Neural cell (in vitro differentiated cells): Measurements from ENCODE around the gene AP1S3.

ENCODE experiments used
- EP300 ChIP-seq: fragments of 450-650 bp; conservative IDR thresholded peaks from 2 replicates; pipeline ENCODE4 v1.6.1; 2014; ENCODE audit warnings: antibody characterized with exemption, mild to moderate bottlenecking, moderate library complexity; ENCODE audit not compliant: poor library complexity, severe bottlenecking
- EZH2 ChIP-seq: fragments of 200-600, 300-800 bp; shearing (Covaris generic), sonication (generic); IDR thresholded peaks from 2 replicates; pipeline ENCODE4 v1.6.1; 2014; ENCODE audit warnings: antibody characterized with exemption, low read length, borderline replicate concordance, mild to moderate bottlenecking; ENCODE audit not compliant: insufficient read depth, poor library complexity, severe bottlenecking
- MXI1 ChIP-seq: fragments of 450-650 bp; conservative IDR thresholded peaks from 2 replicates; pipeline ENCODE4 v1.6.1; 2014; ENCODE audit warnings: antibody characterized with exemption, mild to moderate bottlenecking; ENCODE audit not compliant: poor library complexity, severe bottlenecking
- POLR2AphosphoS5 ChIP-seq: IDR thresholded peaks from 2 replicates; pipeline ENCODE4 v1.6.1; 2012
- RAD21 ChIP-seq: fragments of 450-650 bp; conservative IDR thresholded peaks from 2 replicates; pipeline ENCODE4 v1.6.1; 2014; ENCODE audit warnings: antibody characterized with exemption, mild to moderate bottlenecking, moderate library complexity
- TAF1 ChIP-seq: IDR thresholded peaks from 2 replicates; pipeline ENCODE4 v1.6.1; 2012; ENCODE audit warnings: low read depth
- TF ChIP-seq, protein P1 (sequence below): fragments of 450-650 bp; IDR thresholded peaks from 2 replicates; pipeline ENCODE4 v1.5.1; 2014; ENCODE audit warnings: antibody characterized with exemption, mild to moderate bottlenecking, moderate library complexity; ENCODE audit not compliant: poor library complexity, severe bottlenecking
- TF ChIP-seq, protein P2 (sequence below): IDR thresholded peaks from 2 replicates; pipeline ENCODE4 v1.6.1; 2012; ENCODE audit warnings: borderline replicate concordance

DNA sequence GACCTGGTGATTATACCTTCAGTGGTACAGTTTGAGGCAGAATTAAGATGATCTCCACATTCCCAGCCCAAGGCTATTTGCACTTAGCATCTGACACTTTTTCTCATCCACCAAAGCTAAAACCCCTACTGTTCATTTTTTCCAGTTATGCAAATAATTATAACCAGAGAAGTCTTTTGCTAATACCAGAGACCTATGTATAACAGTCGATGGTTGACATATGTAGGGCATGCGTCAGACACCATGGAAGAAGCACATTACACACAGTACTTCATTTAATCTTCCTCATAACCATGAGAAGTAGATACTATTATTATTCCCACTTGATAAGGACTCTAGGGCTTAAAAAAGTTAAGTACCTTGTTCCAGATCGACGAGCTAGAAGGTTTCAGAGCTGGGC lies 36.5 kb downstream of the AP1S3 start:
- TF ChIP-seq POLR2AphosphoS5 (no peak), EZH2 (no peak), EP300 (no peak), MXI1 (no peak), RAD21 (no peak), TAF1 (no peak)
- TF ChIP-seq, protein P1, sequence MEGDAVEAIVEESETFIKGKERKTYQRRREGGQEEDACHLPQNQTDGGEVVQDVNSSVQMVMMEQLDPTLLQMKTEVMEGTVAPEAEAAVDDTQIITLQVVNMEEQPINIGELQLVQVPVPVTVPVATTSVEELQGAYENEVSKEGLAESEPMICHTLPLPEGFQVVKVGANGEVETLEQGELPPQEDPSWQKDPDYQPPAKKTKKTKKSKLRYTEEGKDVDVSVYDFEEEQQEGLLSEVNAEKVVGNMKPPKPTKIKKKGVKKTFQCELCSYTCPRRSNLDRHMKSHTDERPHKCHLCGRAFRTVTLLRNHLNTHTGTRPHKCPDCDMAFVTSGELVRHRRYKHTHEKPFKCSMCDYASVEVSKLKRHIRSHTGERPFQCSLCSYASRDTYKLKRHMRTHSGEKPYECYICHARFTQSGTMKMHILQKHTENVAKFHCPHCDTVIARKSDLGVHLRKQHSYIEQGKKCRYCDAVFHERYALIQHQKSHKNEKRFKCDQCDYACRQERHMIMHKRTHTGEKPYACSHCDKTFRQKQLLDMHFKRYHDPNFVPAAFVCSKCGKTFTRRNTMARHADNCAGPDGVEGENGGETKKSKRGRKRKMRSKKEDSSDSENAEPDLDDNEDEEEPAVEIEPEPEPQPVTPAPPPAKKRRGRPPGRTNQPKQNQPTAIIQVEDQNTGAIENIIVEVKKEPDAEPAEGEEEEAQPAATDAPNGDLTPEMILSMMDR, result no peak
- TF ChIP-seq, protein P2, sequence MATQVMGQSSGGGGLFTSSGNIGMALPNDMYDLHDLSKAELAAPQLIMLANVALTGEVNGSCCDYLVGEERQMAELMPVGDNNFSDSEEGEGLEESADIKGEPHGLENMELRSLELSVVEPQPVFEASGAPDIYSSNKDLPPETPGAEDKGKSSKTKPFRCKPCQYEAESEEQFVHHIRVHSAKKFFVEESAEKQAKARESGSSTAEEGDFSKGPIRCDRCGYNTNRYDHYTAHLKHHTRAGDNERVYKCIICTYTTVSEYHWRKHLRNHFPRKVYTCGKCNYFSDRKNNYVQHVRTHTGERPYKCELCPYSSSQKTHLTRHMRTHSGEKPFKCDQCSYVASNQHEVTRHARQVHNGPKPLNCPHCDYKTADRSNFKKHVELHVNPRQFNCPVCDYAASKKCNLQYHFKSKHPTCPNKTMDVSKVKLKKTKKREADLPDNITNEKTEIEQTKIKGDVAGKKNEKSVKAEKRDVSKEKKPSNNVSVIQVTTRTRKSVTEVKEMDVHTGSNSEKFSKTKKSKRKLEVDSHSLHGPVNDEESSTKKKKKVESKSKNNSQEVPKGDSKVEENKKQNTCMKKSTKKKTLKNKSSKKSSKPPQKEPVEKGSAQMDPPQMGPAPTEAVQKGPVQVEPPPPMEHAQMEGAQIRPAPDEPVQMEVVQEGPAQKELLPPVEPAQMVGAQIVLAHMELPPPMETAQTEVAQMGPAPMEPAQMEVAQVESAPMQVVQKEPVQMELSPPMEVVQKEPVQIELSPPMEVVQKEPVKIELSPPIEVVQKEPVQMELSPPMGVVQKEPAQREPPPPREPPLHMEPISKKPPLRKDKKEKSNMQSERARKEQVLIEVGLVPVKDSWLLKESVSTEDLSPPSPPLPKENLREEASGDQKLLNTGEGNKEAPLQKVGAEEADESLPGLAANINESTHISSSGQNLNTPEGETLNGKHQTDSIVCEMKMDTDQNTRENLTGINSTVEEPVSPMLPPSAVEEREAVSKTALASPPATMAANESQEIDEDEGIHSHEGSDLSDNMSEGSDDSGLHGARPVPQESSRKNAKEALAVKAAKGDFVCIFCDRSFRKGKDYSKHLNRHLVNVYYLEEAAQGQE, result no peak
